CD4-positive, alpha-beta T cell treated with Interleukin-17A for 1 hour (primary cell): Measurements from ENCODE around the gene C1QTNF2.

Experiments
- DNase-seq: peaks from one replicate; pipeline ENCODE4 v3.0.0-alpha.2; 2020

The C1QTNF2 gene, protein sequence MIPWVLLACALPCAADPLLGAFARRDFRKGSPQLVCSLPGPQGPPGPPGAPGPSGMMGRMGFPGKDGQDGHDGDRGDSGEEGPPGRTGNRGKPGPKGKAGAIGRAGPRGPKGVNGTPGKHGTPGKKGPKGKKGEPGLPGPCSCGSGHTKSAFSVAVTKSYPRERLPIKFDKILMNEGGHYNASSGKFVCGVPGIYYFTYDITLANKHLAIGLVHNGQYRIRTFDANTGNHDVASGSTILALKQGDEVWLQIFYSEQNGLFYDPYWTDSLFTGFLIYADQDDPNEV

DNA sequence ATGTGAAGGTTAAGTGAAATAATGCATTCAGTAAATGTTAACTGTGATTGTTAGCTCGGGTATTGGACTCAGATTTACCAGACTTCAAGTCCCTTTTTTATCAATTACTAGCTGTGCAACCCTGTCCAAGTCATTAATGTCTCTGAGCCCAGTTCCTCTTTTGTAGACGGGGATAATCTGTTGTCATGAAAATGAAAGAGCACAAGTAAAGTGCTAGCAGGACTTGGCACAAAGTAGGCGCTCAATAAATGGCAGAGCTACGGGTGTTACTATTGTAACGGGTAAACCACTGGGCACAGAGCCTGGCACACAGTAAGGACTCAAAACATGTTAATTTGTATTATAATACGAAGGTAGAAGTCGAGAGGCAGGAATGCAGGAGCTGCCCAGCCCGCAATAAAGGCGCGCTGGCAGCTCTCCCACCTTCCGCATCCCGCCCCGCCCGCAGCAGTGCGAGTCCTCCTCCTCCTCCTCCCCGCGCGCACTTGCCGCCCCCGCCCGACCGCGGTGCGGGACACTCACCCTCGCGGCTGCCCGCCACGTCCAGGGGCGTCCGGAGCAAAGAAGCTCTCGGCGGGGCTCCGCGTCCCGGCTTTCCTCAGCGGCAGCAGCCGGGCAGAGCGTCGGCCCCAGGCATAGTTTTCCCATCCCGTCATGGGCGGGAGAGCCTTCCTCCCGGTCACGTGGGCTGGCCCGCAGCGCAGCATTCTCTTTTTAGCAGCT lies at the start of gene C1QTNF2:
C1QTNF2 (minus strand) TSS at position 637 of the 723 bp plus-strand sequence. CDS start 15,615 bp downstream, outside the sequence.
- no peak for DNase-seq

DNA sequence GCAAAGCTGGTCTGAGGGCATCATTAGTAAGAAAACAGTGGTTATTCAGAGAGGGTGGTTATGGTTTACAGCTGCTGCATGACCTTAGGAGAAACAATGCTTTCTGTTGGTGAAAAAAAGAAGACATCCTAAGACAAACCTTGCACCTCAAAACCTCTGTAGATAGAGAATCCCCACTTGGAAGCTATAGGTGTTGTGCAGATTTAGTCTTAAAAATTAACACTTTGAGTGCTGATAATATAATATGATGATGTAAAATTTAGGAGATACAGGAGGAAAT lies 49.8 kb upstream of the C1QTNF2 start:
- DNase-seq: no peak

DNA sequence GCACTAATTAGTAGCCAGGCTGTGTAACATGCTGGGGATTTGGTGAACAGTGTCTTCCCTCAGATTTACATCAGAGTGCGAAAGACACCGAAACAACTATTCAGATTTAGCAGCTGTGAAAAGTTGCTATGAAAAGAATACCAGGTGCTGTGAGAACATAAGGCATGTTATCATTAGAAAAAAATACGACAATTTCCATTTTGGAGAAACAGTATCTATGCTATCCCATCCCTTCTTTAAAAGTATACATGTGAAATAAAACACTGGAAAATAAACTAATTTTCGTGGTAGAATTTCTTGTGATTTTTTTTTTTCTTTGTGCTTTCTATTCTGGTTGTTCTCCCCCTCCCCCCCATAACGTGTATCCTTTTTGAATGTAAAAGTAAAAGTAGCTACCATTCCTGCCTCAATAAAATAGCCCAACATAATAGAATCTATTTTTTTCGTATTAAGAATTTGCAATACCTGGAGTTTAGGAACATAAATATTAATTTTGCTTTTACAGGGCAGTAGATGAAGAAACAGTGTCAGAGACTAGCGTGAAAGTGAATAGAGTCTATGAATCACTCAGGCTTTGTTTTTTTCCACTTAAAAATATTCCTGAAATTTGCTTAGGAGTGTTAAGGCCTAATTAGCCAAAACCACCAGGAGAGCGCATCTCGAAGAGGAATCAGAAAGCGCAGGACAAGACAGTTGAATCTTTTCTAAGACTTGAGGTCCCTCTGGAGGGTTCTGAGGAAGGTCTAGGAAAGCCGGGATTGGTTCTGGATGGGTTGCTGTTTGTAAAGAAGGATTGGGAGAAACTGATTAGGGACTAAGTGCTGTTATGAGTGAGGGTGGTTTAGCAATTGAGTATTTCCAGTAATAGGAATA lies 49.3 kb upstream of the C1QTNF2 start:
- DNase-seq: no peak

DNA sequence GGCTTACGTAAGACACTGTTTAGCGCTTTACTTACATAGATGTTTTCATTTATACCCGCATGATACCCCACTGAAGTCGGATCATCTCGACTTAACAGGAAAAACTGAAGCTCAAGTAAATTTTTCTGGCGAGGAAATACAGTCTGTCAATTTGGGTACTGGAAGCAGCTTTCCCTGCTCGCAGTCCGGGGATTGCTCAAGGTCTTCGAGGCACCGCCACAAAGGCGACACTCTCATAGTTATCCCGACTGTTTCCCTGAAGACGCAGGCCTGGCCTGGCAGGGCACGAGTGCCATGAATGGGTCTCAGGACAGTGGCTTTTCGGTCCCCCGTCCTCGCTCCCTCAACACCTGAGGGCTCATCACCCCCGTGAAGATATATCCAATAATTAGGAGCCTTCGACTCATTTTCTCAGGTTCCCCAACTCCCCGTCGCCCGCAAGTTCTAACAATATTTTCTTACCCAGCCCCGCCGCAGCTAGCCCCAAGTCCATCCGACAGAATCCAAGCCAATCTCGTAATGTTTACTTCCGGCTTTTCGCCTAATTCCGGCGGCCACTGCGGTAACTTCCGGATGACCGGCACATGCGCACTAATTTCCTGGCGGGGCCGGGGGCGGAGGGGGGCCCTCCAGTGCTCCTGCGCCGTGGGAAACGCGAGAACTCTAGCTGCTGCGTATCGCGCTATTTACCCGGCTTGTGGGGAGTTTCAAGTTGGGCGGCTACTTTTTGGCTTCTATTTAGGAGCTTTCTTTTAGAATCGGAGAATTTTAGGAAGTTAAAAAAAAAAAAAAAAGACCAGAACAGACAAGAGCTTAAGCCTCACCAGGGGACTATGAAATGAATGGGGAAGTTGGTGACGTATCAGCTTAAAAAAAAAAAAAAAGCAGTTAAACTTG lies 48.4 kb upstream of the C1QTNF2 start, which contains the start of gene SLU7:
SLU7 (minus strand) TSS at position 521 of the 897 bp plus-strand sequence. CDS start 3,787 bp downstream, outside the sequence.
- peak; percentile 95 for DNase-seq

DNA sequence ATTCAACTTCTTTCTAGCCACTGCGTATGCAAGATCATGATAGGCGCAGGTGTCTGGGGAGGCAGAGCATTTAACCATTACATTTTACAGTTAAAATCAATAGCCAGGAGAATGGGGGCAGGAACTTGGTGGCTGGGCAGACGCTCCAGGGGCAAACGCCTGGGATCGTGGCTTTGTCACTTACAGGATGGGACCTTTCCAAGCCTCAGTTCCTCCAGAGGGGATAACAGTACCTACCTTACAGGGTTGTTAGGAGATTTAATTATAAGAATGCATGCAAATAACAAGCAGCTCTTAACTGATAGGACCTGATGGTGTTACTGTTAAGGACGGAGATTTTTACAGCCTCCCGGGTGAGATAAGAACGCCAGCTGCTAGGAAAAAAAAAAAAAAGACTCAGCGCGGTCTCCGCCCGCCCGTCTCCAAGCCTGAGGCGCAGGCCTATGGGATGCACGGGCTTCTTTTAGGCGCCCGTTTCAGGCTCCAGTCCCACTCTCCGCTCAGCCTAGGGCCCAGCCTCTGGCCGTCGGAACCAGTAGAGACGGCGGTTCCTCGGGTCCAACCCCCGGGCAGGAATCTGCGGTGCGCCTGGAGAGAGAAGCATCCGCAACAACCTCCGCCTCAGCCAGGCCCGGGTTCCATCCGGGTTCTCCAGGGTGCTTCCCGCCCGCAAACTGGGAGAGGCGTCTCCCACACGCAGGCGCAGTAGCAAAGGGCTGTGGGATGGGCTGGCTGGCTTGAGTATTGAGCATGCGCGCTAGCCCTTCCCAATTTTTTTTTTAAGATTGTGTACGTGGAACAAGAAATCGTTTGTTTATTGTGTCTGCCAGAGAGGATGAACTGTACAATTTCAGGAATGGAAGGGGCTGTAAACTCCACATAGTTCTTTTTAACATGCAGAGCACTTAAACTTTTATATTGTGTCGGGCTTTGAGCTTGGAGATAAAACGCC lies 29.3 kb upstream of the C1QTNF2 start, which contains the start of gene FAM200C:
FAM200C (minus strand) TSS at position 653 of the 952 bp plus-strand sequence. CDS start 4,564 bp downstream, outside the sequence.
- peak; percentile 76 for DNase-seq

DNA sequence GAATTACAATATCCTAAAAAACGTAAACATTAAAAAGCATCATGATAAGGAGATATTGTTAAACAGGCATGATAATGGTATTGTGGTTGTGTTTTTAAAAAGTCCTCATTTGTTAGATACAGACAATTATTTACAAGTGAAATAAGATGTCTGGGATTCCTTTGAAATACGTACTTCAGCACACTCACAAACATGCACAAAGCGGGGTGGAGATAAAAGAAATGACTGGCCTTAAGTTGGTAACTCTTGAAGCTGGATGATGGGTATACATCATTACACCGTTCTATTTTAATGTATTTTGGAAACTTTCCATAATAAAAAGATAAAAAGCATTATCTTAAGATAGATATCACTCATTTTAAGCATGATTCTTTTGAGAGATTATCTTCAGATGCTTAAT lies 28.4 kb upstream of the C1QTNF2 start:
- no peak for DNase-seq

DNA sequence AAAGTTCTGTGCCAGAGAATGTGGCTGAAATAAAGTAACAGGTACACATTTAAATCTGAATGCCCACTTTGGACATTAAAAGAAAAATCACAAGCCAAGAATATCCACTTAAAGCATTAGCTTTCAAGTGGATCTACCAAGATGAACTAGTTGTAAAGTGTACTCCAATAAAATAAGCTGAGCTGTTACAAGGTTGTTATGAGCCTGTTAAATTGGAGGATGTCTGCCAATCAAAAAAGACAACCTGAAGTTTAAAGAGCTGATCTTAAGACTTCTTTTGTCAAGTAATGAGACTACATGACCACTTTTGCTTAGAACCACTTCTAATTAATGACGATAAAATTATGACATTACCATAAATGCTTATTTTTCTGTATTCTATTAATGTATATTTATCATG lies 27.1 kb upstream of the C1QTNF2 start:
- DNase-seq: no peak

DNA sequence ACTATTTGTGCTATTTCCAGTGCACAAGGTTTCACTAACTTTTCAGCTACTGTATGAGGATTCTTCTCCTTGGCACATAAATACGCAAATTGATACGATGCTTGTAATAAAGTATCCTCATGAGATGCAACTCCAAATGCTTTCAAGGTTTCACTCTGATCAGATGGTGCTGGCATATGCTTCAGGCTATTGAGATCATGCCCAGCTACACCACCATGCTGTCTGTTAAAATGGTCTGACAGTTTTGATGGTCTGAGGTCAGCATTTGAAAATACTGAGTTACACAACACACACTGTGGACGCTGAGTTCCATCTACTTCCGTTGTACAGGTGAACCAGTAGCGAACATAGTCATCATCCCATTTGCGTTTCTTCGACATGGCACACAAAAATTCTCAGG lies 24.7 kb upstream of the C1QTNF2 start:
- DNase-seq: no peak

DNA sequence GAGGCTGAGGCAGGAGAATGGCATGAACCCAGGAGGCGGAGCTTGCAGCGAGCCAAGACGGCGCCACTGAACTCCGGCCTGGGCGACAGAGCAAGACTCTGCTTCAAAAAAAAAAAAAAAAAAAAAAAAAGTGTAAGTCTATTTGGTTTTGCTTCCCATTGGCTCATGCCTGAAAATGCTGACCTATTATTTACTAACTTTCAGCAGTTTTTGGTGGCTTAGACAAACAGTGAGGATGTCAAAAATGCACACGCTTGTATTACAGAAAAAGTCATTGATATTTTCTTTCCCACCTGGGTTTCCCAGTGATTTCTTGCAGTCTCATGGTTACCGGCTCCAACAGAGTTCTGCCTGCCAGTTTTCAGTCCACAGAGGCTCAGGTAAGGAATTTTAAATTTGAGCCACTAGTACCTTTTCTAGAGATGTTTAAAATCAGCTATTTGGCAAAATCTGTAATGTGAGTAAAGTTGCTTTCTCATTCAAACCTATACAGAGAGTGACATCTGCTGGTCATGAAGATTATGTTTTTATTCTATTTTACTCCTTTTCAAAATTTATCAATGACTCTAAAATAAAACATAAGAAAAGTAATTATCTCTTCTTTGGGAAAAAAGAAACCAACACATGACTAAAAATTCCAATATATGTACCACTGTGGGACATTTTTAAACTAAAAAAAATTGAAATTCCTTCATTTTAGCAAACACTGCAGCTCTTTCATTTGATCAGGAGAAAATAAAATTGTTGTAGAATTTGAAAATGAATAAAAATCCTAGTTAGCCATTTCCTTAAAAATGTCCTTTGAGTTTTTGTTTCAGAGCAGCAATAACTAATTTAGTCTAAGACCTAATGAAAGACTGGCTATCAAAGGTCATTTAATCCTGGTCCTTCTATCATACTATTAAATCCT lies 20.6 kb upstream of the C1QTNF2 start:
- peak; percentile 28 for DNase-seq

DNA sequence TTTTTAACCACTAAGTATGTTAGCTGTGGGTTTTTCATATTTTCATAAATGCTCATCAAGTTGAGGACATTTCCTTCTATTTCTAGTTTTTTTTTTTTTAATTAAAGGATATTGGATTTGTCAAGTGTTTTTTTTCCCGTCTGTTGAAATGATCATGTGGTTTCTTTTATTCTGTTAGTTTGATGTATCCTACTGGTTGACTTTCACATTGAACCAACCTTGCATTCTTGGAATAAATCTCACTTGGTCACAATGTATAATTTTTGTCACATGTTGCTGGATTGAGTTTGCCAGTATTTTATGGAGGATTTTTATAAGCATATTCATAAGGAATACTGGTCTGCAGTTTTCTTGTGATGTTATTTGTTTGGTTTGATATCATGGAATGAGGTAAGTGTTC lies 17.0 kb upstream of the C1QTNF2 start:
- DNase-seq: no peak

DNA sequence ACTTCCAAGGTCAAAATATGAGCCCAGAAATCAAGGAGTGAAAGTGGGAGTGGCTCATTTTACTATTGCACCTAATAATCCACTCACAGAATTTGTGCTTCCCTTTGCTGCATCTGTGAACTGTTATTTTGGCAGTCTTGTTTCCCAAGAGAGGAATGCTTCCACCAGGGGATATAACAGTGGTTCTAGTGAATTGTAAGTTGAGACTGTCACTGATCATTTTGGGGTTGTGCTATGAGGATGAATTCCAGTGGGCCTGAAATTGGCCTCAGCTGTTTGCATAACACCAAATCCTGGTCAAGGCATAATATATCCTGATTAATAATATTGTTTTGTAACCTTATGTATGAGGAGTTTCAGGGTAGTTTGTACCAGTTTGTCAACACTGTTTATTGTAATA lies 15.1 kb upstream of the C1QTNF2 start:
- no peak for DNase-seq

DNA sequence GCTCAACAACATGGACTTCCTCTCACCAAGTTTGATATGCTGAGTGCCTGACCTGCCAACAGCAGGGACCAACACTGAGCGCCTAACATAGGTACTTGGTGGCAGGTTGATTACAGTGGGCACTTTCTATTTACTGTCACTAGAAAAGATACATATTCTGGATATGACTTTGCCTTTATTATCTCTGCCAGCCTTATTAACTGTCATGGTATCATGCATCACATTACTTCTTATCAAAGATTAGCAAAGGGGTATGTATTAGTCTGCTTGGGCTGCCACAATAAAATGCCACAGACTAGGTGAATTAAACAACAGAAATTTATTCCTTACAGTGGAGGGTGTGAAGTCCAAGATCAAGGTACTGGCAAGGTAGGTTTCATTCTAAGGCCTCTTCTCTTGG lies 14.3 kb upstream of the C1QTNF2 start:
- DNase-seq: no peak

DNA sequence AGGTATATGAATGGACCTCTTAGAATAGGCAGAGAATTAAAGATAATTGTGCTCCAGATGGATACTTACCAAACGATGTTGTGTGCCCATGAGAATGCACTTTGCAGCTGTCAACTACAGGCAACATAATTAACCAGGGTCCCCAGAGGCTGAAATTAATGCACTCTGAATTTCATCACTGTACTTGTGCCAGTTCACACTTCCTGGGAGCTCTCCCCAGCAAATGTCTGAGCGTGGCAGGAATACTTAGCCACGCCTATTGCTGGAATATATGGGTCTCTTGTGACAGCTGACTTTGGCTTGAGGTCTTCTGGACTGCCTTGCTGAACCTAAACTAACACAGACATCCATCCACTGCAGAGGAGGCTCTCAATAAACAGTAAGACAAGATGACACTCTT lies 11.9 kb upstream of the C1QTNF2 start:
- no peak for DNase-seq

DNA sequence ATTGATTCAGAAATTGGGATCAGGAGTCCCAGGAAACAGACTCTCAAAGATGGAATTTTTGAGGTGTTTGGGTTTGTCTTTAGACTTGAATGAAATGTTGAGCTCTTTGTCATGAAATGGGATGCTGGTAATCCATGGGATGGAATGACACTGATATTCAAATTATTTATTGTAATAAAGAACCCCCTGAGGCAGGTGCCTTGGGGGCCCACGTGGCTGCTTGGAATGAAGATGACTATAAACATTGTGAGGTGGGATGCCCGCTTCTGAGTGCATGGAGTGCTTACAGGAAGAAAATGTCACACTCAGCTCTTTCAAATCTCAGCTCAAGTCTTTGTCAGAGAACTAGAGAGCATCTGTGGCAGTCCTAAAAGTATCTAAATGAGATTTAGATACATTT lies 9.6 kb upstream of the C1QTNF2 start:
- no peak for DNase-seq

DNA sequence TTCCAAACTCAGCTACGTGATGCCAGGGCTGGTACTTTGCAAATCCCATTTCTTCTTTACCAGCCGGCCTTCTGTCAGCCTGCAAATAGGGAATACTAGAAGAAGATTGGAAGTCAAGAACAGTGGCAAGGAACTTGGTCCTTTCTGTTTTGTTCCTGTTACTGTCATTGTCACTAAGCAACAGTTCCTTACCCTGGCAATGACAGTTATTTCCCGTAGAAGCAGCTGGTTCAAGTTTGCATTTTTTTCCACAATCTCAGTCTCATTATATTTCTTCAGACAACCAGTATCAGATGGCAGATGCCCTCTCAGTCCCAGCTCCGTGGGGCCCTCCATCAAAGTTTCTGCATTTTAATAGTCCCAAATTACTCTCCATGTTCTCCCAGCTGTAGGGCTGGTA lies 9.1 kb upstream of the C1QTNF2 start:
- no peak for DNase-seq

DNA sequence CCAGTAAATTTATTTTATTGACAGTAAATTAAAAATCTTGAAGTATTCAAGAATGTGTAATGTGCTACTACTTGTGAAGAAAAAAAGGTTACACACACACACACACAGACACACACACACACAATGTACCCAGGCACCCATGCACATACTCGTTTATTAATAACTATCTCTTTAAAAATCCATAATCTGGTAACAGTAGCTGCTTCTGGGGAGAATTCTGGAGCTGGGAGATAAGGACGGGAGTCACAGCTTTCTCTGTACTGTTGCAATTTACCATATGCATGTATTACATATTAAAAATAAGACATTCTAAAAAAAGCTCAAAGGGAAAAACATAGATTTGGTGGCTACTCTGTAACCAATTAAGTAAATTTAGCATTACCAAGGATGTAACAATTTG lies 7.9 kb upstream of the C1QTNF2 start:
- no peak for DNase-seq

DNA sequence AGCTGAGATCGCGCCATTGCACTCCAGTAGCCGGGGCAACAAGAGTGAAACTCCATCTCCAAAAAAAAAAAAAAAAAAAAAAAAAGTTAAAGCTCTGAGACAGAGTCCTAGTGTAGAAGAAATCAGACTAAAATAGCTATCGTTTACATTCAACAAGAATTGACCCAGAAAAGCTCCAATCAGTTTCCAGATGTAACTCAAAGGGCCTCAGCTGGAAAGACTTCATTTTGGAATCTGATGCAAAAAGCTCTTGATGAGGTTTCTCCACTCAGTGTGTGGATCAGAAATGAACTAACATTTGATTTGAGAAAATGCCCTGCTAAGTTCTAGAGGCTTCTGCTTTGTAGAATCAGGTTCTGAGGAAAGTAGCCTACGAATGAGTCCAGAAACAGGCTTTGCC lies 7.2 kb upstream of the C1QTNF2 start:
- no peak for DNase-seq

DNA sequence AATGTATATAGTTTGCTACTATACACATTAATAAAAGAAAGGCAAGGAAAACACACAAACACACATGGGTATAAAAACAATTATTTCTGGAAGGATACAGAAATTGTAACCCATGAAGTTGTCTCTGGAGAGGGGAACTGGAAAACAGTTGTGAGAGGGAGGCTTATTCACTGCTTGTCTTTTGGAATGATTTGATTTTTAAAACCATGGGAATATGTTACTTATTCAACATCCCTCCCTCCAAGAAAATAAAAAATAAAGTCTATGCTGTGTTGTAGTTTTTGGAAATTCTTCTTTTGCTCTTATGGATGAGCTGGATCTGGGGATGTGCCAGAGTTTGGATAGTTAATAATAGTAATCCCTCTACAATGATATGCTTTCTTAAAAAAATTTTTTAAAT lies 6.0 kb upstream of the C1QTNF2 start:
- no peak for DNase-seq

DNA sequence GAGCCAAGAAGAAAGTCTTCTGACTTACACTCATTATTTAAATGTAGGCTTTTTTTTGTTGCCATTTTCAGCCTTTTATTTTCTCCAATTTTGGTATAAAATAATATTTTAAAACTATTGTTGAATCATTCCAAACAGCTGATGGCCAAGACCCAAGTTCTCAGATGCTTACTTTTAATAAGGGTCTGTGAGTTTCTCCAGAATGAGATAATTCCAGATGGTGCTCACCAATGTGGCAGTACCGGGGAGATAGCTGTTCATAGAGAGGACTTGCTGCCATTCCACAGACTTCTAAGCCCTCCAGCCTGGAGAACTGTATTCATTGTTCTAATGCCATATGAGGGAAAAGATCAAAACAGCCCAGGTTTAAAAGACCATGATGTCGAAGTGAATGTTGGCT lies 5.3 kb upstream of the C1QTNF2 start:
- no peak for DNase-seq

DNA sequence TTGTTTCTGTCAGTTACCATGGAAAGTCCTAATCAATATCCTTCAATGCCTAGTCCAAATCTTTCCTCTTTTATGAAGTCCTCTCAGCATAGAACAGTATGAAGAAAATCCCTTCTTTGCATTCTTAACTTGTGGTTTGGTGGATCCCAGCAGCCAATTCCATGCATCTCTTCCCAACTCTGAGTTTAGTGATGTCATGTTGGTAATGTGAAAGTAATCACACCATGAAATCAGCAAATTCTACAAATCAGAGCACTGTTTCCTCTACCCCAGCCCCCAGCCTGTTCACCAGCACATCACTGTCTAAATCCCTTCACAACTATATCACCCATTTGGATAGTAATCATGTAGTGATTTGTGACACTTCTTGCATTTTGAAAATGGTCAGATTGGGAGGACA lies 4.7 kb upstream of the C1QTNF2 start:
- no peak for DNase-seq
